ENCODE measurements around the gene CFAP69.

The CFAP69 gene

GRCh38 chr7:90276033-90276728 is 31.2 kb downstream of the CFAP69 start:
- ChIA-PET CTCF (no interaction called here), POLR2A (no interaction called here)
- DNase-seq (ENCODE audit: extremely low spot score), result no peak
- no peak for TF ChIP-seq LEF1 (IDR thresholded peaks at IDR 0.05; ENCODE audit: borderline replicate concordance)
- no peak for TF ChIP-seq FOXA1 (IDR thresholded peaks at IDR 0.05)
- no peak for TF ChIP-seq SP1 (IDR thresholded peaks at IDR 0.05)
- no peak for TF ChIP-seq PKNOX1 (IDR thresholded peaks at IDR 0.05)
- TF ChIP-seq TARDBP (IDR thresholded peaks at IDR 0.05), result no peak
- TF ChIP-seq BHLHE40 (IDR thresholded peaks at IDR 0.05; ENCODE audit: borderline replicate concordance), result no peak
- TF ChIP-seq HDGF (IDR thresholded peaks at IDR 0.05; ENCODE audit: borderline replicate concordance), result no peak
- TF ChIP-seq ELF4 (IDR thresholded peaks at IDR 0.05), result no peak
- no peak for TF ChIP-seq ZNF384 (IDR thresholded peaks at IDR 0.05)
- no peak for TF ChIP-seq L3MBTL2 (conservative IDR thresholded peaks at IDR 0.05)
- no peak for TF ChIP-seq ARNT (IDR thresholded peaks at IDR 0.05)
- TF ChIP-seq FOXK2 (IDR thresholded peaks at IDR 0.05), result no peak
- TF ChIP-seq SUZ12 (IDR thresholded peaks at IDR 0.05), result no peak
- no peak for TF ChIP-seq NFRKB (IDR thresholded peaks at IDR 0.05)
- TF ChIP-seq FOXM1 (IDR thresholded peaks at IDR 0.05; ENCODE audit: borderline replicate concordance), result no peak

- CTCF ChIA-PET, result no interaction called here
- TF ChIP-seq ELF4 (IDR thresholded peaks at IDR 0.05) (no peak), FOXA1 (IDR thresholded peaks at IDR 0.05) (no peak), FOXM1 (IDR thresholded peaks at IDR 0.05; ENCODE audit: borderline replicate concordance) (no peak), TARDBP (IDR thresholded peaks at IDR 0.05) (no peak), LEF1 (IDR thresholded peaks at IDR 0.05; ENCODE audit: borderline replicate concordance) (no peak), NFRKB (IDR thresholded peaks at IDR 0.05) (no peak), SUZ12 (IDR thresholded peaks at IDR 0.05) (no peak), CTBP1 (IDR thresholded peaks at IDR 0.05; ENCODE audit: borderline replicate concordance) (no peak), HDGF (IDR thresholded peaks at IDR 0.05; ENCODE audit: borderline replicate concordance) (no peak), PKNOX1 (IDR thresholded peaks at IDR 0.05) (no peak), L3MBTL2 (conservative IDR thresholded peaks at IDR 0.05) (no peak), FOXK2 (IDR thresholded peaks at IDR 0.05) (no peak)
- no peak for DNase-seq (ENCODE audit: extremely low spot score)
- POLR2A ChIA-PET, result no interaction called here
Observed at GRCh38 chr7:90288154-90288553, 43.2 kb downstream of the CFAP69 start.

GRCh38 chr7:90290244-90291113 is 45.5 kb downstream of the CFAP69 start:
- TF ChIP-seq SP1 (IDR thresholded peaks at IDR 0.05), result no peak
- TF ChIP-seq FOXK2 (IDR thresholded peaks at IDR 0.05), result no peak
- TF ChIP-seq TARDBP (IDR thresholded peaks at IDR 0.05), result no peak
- TF ChIP-seq HDGF (IDR thresholded peaks at IDR 0.05; ENCODE audit: borderline replicate concordance), result no peak
- no peak for TF ChIP-seq LEF1 (IDR thresholded peaks at IDR 0.05; ENCODE audit: borderline replicate concordance)
- no peak for TF ChIP-seq SUZ12 (IDR thresholded peaks at IDR 0.05)
- TF ChIP-seq ARNT (IDR thresholded peaks at IDR 0.05), result no peak
- TF ChIP-seq FOXM1 (IDR thresholded peaks at IDR 0.05; ENCODE audit: borderline replicate concordance), result no peak
- TF ChIP-seq ZNF384 (IDR thresholded peaks at IDR 0.05), result no peak
- no peak for TF ChIP-seq NFRKB (IDR thresholded peaks at IDR 0.05)
- no peak for TF ChIP-seq BHLHE40 (IDR thresholded peaks at IDR 0.05; ENCODE audit: borderline replicate concordance)
- TF ChIP-seq CTBP1 (IDR thresholded peaks at IDR 0.05; ENCODE audit: borderline replicate concordance), result no peak
- TF ChIP-seq L3MBTL2 (conservative IDR thresholded peaks at IDR 0.05), result no peak
- TF ChIP-seq FOXA1 (IDR thresholded peaks at IDR 0.05), result no peak
- no peak for TF ChIP-seq PKNOX1 (IDR thresholded peaks at IDR 0.05)
- no peak for TF ChIP-seq ELF4 (IDR thresholded peaks at IDR 0.05)
- DNase-seq (ENCODE audit: extremely low spot score), result no peak
- ChIA-PET POLR2A (no interaction called here), CTCF (no interaction called here)

GRCh38 chr7:90298145-90299038 is 53.4 kb downstream of the CFAP69 start:
- POLR2A ChIA-PET, result no interaction called here
- CTCF ChIA-PET, result interaction anchor here (0.7 kb wide), 1 partner anchor 13 kb away, joined by 3 read pairs; no protein-coding TSS in a partner anchor
- TF ChIP-seq FOXA1 (IDR thresholded peaks at IDR 0.05) (no peak), SUZ12 (IDR thresholded peaks at IDR 0.05) (no peak), L3MBTL2 (conservative IDR thresholded peaks at IDR 0.05) (no peak), NFRKB (IDR thresholded peaks at IDR 0.05) (no peak), PKNOX1 (IDR thresholded peaks at IDR 0.05) (no peak), CTBP1 (IDR thresholded peaks at IDR 0.05; ENCODE audit: borderline replicate concordance) (no peak), TARDBP (IDR thresholded peaks at IDR 0.05) (no peak), SP1 (IDR thresholded peaks at IDR 0.05) (no peak), ELF4 (IDR thresholded peaks at IDR 0.05) (no peak), ZNF384 (IDR thresholded peaks at IDR 0.05) (no peak), ARNT (IDR thresholded peaks at IDR 0.05) (no peak), BHLHE40 (IDR thresholded peaks at IDR 0.05; ENCODE audit: borderline replicate concordance) (no peak), LEF1 (IDR thresholded peaks at IDR 0.05; ENCODE audit: borderline replicate concordance) (no peak)
- DNase-seq (ENCODE audit: extremely low spot score), result peak; percentile 48
